HepG2 (cell line): Measurements from ENCODE around the gene PRR35. TPM values are rescaled to one million over a fixed set of nuclear protein-coding genes. Genes with fewer than 3 reads are reported as not detected.

Source experiments
- BHLHE40 ChIP-seq: IDR thresholded peaks from 2 replicates; pipeline ENCODE4 v1.6.1; 2011; ENCODE audit warnings: low read length, improper control_type of control experiment
- GABPA ChIP-seq, 2 experiments: IDR thresholded peaks; 2 replicates each; pipeline ENCODE4 v1.6.1; 2011 to 2016; ENCODE audit warnings: low read depth in 2 of 2, low read length in 1 of 2, missing biosample characterization in 1 of 2, missing genetic modification characterization in 1 of 2
- NFIC ChIP-seq: IDR thresholded peaks from 2 replicates; pipeline ENCODE4 v1.6.1; 2012; ENCODE audit warnings: mild to moderate bottlenecking, low read length, inconsistent platforms
- NFKBIZ ChIP-seq: IDR thresholded peaks from 2 replicates; pipeline ENCODE4 v1.6.1; 2018; ENCODE audit warnings: missing genetic modification reagents, missing compliant biosample characterization
- PHF21A ChIP-seq: sonication (generic); formaldehyde crosslinking; IDR thresholded peaks from 2 replicates; pipeline ENCODE4 v1.5.0; 2020; ENCODE audit warnings: mild to moderate bottlenecking, missing genetic modification reagents
- RBM22 ChIP-seq: fragments of 200-400 bp; formaldehyde crosslinking; optimal IDR thresholded peaks from 2 replicates; pipeline ENCODE3; 2017; ENCODE audit warnings: mild to moderate bottlenecking, low read length, moderate library complexity
- RNF2 ChIP-seq: fragments of 450-650 bp; conservative IDR thresholded peaks from 2 replicates; pipeline ENCODE4 v1.6.1; 2016; ENCODE audit warnings: low read depth
- SNAPC5 ChIP-seq: sonication (generic); formaldehyde crosslinking; IDR thresholded peaks from 2 replicates; pipeline ENCODE4 v1.8.1; 2023; ENCODE audit warnings: mild to moderate bottlenecking, missing genetic modification reagents, borderline replicate concordance
- SUZ12 ChIP-seq: fragments of 150-350 bp; IDR thresholded peaks from 2 replicates; pipeline ENCODE4 v1.6.1; 2014; ENCODE audit warnings: low read depth, low read length
- ZBED4 ChIP-seq: sonication (generic); formaldehyde crosslinking; IDR thresholded peaks from 2 replicates; pipeline ENCODE4 v1.4.0; 2020; ENCODE audit warnings: missing genetic modification reagents, borderline replicate concordance
- ZBTB21 ChIP-seq: sonication (generic); formaldehyde crosslinking; IDR thresholded peaks from 2 replicates; pipeline ENCODE4 v1.4.0; 2020; ENCODE audit warnings: missing genetic modification reagents
- ZFP62 ChIP-seq: sonication (generic); formaldehyde crosslinking; IDR thresholded peaks from 2 replicates; pipeline ENCODE4 v1.4.0; 2020; ENCODE audit warnings: missing genetic modification reagents
- ZNF136 ChIP-seq: sonication (generic); formaldehyde crosslinking; IDR thresholded peaks from 2 replicates; pipeline ENCODE4 v1.8.1; 2022; ENCODE audit warnings: low read depth, mild to moderate bottlenecking, moderate library complexity, missing genetic modification reagents
- ZNF232 ChIP-seq: sonication (generic); formaldehyde crosslinking; IDR thresholded peaks from 2 replicates; pipeline ENCODE4 v1.4.0; 2020; ENCODE audit warnings: missing genetic modification reagents, borderline replicate concordance
- ZNF234 ChIP-seq: sonication (generic); formaldehyde crosslinking; conservative IDR thresholded peaks from 2 replicates; pipeline ENCODE4 v1.5.1; 2020; ENCODE audit warnings: mild to moderate bottlenecking, missing genetic modification reagents
- ZNF282 ChIP-seq: fragments of 450-650 bp; IDR thresholded peaks from 2 replicates; pipeline ENCODE4 v1.6.1; 2018; ENCODE audit not compliant: partially characterized antibody
- ZNF3 ChIP-seq: IDR thresholded peaks from 2 replicates; pipeline ENCODE4 v1.7.0; 2017; ENCODE audit warnings: inconsistent platforms
- ZNF468 ChIP-seq: sonication (generic); formaldehyde crosslinking; IDR thresholded peaks from 2 replicates; pipeline ENCODE4 v1.8.0; 2022; ENCODE audit warnings: mild to moderate bottlenecking, moderate library complexity, missing genetic modification reagents
- ZNF543 ChIP-seq: sonication (generic); formaldehyde crosslinking; IDR thresholded peaks from 2 replicates; pipeline ENCODE4 v1.4.0; 2020; ENCODE audit warnings: mild to moderate bottlenecking, missing genetic modification reagents
- ZNF577 ChIP-seq: sonication (generic); formaldehyde crosslinking; IDR thresholded peaks from 2 replicates; pipeline ENCODE4 v1.4.0; 2020; ENCODE audit warnings: mild to moderate bottlenecking, low read depth, missing genetic modification reagents, borderline replicate concordance
- ZNF746 ChIP-seq: sonication (generic); formaldehyde crosslinking; IDR thresholded peaks from 2 replicates; pipeline ENCODE4 v1.8.0; 2022; ENCODE audit warnings: mild to moderate bottlenecking, missing genetic modification reagents
- polyA plus RNA-seq, 8 experiments: library from polyadenylated mRNA; depleted of rRNA in 3 of 8; stranded (reverse) in 7 of 8; unstranded in 1 of 8; fragments of >200 nt; fragmentation: Illumina TruSeq in 4 of 8; extraction: Trizol in 4 of 8; gene quantifications; 2 replicates each; pipeline versions ENCODE4 v1.2.1 to v1.2.3, GENCODE V29; 2011 to 2016; ENCODE audit warnings: low read depth in 4 of 8, missing spikeins in 1 of 8, mixed read lengths in 1 of 8; ENCODE audit not compliant: insufficient read depth in 1 of 8
- total RNA-seq, 5 experiments: library from RNA; depleted of rRNA; stranded (reverse); fragments of >200 nt; fragmentation: Illumina TruSeq; extraction: Trizol; gene quantifications; 2 replicates each; pipeline ENCODE4 v1.2.3, GENCODE V29; 2016; ENCODE audit warnings: low read depth in 1 of 5
- TF ChIP-seq, protein P1 (sequence below): sonication (generic); formaldehyde crosslinking; IDR thresholded peaks from 2 replicates; pipeline ENCODE4 v1.5.0; 2020; ENCODE audit warnings: mild to moderate bottlenecking, missing genetic modification reagents, moderate library complexity
- TF ChIP-seq, protein P2 (sequence below): sonication (generic); formaldehyde crosslinking; IDR thresholded peaks from 2 replicates; pipeline ENCODE4 v1.5.0; 2020; ENCODE audit warnings: mild to moderate bottlenecking, missing genetic modification reagents

The PRR35 gene
- total and polyA plus RNA-seq, 2 of the 13 experiments (the other 11 are each of a cell fraction or from before 2014, with no cell fraction given): 0.07 to 0.16 TPM

DNA sequence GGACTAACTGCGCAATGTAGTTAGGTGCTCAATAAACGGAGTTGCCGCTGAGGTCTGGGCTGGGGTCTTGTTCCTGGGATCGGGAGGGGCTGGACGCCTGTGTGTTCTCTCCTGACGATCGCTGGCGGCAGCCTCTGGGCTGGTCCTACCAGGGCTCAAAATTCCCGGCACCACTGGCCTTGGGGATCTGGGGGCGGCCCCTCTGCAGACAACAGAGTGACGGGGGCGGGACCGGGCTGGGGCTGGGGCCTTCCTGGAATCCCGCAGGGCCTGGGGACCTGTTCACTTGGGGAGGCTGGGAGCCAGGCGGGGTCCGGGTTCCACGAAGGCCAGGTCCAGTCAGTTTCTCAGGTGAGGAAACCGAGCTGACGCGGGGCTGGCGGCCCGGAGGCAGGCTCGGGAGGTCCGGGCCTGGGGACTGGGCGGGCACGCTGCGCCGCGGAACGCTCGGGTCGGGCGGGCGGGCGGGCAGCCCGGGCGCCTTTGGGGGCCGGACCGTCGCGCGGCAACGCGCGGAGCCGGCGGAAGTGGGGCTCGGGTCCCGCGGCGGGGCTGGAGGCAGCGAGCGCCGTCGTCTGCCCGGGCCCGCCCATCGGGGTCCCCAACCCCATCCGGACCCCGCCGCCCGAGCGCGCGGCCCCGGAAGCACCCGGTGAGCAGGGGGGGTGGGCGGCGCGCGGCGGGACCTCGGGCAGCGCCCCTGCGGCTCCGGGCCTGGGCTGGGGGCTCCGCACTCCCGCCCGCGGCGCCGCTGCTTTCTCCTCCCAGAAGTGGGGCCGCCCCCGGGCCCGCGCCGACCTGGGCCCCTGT is 9.5 kb downstream of the PRR35 start, which contains the start of gene PIGQ (continued):
- TF ChIP-seq, protein P1, sequence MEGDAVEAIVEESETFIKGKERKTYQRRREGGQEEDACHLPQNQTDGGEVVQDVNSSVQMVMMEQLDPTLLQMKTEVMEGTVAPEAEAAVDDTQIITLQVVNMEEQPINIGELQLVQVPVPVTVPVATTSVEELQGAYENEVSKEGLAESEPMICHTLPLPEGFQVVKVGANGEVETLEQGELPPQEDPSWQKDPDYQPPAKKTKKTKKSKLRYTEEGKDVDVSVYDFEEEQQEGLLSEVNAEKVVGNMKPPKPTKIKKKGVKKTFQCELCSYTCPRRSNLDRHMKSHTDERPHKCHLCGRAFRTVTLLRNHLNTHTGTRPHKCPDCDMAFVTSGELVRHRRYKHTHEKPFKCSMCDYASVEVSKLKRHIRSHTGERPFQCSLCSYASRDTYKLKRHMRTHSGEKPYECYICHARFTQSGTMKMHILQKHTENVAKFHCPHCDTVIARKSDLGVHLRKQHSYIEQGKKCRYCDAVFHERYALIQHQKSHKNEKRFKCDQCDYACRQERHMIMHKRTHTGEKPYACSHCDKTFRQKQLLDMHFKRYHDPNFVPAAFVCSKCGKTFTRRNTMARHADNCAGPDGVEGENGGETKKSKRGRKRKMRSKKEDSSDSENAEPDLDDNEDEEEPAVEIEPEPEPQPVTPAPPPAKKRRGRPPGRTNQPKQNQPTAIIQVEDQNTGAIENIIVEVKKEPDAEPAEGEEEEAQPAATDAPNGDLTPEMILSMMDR (CRISPR knock-in tag): no peak
- TF ChIP-seq NFKBIZ (CRISPR knock-in tag) (no peak), SNAPC5 (CRISPR knock-in tag) (no peak), ZBTB21 (no peak), RNF2 (no peak), RBM22 (no peak), ZNF543 (CRISPR knock-in tag) (no peak), PHF21A (CRISPR knock-in tag) (no peak), ZFP62 (CRISPR knock-in tag) (no peak), SUZ12 (no peak), ZNF577 (CRISPR knock-in tag) (no peak), GABPA (IDR thresholded peaks at IDR 0.05; ENCODE audit: low read depth, low read length) (peak; percentile 78), GABPA (CRISPR knock-in tag; IDR thresholded peaks at IDR 0.05; ENCODE audit: low read depth) (peak; percentile 52), NFIC (no peak), ZNF3 (CRISPR knock-in tag) (no peak), ZNF232 (CRISPR knock-in tag) (no peak), ZNF234 (CRISPR knock-in tag) (no peak), ZNF282 (no peak), BHLHE40 (no peak), ZNF136 (no peak), ZNF746 (CRISPR knock-in tag) (no peak), ZNF468 (CRISPR knock-in tag) (no peak), ZBED4 (CRISPR knock-in tag) (peak; percentile 35; the same call in 1 of the 2 replicates)
- TF ChIP-seq, protein P2, sequence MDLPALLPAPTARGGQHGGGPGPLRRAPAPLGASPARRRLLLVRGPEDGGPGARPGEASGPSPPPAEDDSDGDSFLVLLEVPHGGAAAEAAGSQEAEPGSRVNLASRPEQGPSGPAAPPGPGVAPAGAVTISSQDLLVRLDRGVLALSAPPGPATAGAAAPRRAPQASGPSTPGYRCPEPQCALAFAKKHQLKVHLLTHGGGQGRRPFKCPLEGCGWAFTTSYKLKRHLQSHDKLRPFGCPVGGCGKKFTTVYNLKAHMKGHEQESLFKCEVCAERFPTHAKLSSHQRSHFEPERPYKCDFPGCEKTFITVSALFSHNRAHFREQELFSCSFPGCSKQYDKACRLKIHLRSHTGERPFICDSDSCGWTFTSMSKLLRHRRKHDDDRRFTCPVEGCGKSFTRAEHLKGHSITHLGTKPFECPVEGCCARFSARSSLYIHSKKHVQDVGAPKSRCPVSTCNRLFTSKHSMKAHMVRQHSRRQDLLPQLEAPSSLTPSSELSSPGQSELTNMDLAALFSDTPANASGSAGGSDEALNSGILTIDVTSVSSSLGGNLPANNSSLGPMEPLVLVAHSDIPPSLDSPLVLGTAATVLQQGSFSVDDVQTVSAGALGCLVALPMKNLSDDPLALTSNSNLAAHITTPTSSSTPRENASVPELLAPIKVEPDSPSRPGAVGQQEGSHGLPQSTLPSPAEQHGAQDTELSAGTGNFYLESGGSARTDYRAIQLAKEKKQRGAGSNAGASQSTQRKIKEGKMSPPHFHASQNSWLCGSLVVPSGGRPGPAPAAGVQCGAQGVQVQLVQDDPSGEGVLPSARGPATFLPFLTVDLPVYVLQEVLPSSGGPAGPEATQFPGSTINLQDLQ: no peak
